ENCODE data around the gene MRC1.

MRC1 gene

GRCh38 chr10:17819836-17820235 lies 10.7 kb downstream of the MRC1 start:
- H3K27me3 ChIP-seq (replicated peaks in 2 of 5; ENCODE audit: control insufficient read depth in 4 of 5, insufficient read depth in 5 of 5, low read length in 4 of 5) = no peaks in the 10 kb centered on the region
- no peaks in the 10 kb centered on the region for H3K9me3 ChIP-seq (ENCODE audit: control extremely low read depth in 1 of 5, control insufficient read depth in 4 of 5, insufficient read depth in 2 of 5, low read depth in 1 of 5, low read length in 4 of 5)
- no peak overlapping the region for H3K27ac ChIP-seq (ENCODE audit: insufficient read depth in 1 of 2, low read depth in 1 of 2, low read length in 2 of 2, poor library complexity in 1 of 2, severe bottlenecking in 2 of 2)
- WGBS (ENCODE audit: insufficient coverage) = 90% methylated on average over 5 of the region's 7 CpGs
- H3K36me3 ChIP-seq (ENCODE audit: control insufficient read depth in 4 of 4, insufficient read depth in 4 of 4, low read length in 3 of 4) = no peaks in the 10 kb centered on the region
- H3K4me1 ChIP-seq (ENCODE audit: control extremely low read depth in 1 of 4, control insufficient read depth in 4 of 4, insufficient read depth in 4 of 4, low read length in 3 of 4) = peaks cover 0 to 7% (median 0%) of the 10 kb centered on the region in 4 experiments
- POLR2A ChIA-PET = no interaction called here
- no peak for DNase-seq
- no peak overlapping the region for H3K4me3 ChIP-seq (ENCODE audit: control insufficient read depth in 1 of 7, extremely low read depth in 1 of 7, insufficient read depth in 4 of 7, low read depth in 2 of 7, low read length in 6 of 7)
- CTCF ChIA-PET = no interaction called here

GRCh38 chr10:17820943-17821342 lies 11.8 kb downstream of the MRC1 start:
- H3K9me3 ChIP-seq (ENCODE audit: control extremely low read depth in 1 of 5, control insufficient read depth in 4 of 5, insufficient read depth in 2 of 5, low read depth in 1 of 5, low read length in 4 of 5) = no peaks in the 10 kb centered on the region
- H3K4me3 ChIP-seq (ENCODE audit: control insufficient read depth in 1 of 7, extremely low read depth in 1 of 7, insufficient read depth in 4 of 7, low read depth in 2 of 7, low read length in 6 of 7) = no peak overlapping the region
- WGBS (ENCODE audit: insufficient coverage) = 100% methylated on average over 2 of the region's 3 CpGs
- CTCF ChIA-PET = interaction anchor here (0.7 to 1.1 kb wide), 4 partner anchors 18 to 993 kb away, joined by 3 read pairs; no protein-coding TSS in a partner anchor
- H3K27ac ChIP-seq (ENCODE audit: insufficient read depth in 1 of 2, low read depth in 1 of 2, low read length in 2 of 2, poor library complexity in 1 of 2, severe bottlenecking in 2 of 2) = no peak overlapping the region
- no peak for DNase-seq
- H3K36me3 ChIP-seq (ENCODE audit: control insufficient read depth in 4 of 4, insufficient read depth in 4 of 4, low read length in 3 of 4) = no peaks in the 10 kb centered on the region
- H3K4me1 ChIP-seq (ENCODE audit: control extremely low read depth in 1 of 4, control insufficient read depth in 4 of 4, insufficient read depth in 4 of 4, low read length in 3 of 4) = peaks cover 0 to 3% (median 0%) of the 10 kb centered on the region in 4 experiments
- POLR2A ChIA-PET = interaction anchor here (0.7 kb wide), 1 partner anchor 12 kb away, joined by 5 read pairs; the partner anchor contains the start of gene MRC1
- H3K27me3 ChIP-seq (replicated peaks in 2 of 5; ENCODE audit: control insufficient read depth in 4 of 5, insufficient read depth in 5 of 5, low read length in 4 of 5) = no peaks in the 10 kb centered on the region

GRCh38 chr10:17821893-17822292 lies 12.7 kb downstream of the MRC1 start:
- Histone ChIP-seq H3K27ac (ENCODE audit: insufficient read depth in 1 of 2, low read depth in 1 of 2, low read length in 2 of 2, poor library complexity in 1 of 2, severe bottlenecking in 2 of 2) (no peak overlapping the region), H3K4me1 (ENCODE audit: control extremely low read depth in 1 of 4, control insufficient read depth in 4 of 4, insufficient read depth in 4 of 4, low read length in 3 of 4) (peaks cover 0 to 3% (median 0%) of the 10 kb centered on the region in 4 experiments), H3K36me3 (ENCODE audit: control insufficient read depth in 4 of 4, insufficient read depth in 4 of 4, low read length in 3 of 4) (no peaks in the 10 kb centered on the region), H3K27me3 (replicated peaks in 2 of 5; ENCODE audit: control insufficient read depth in 4 of 5, insufficient read depth in 5 of 5, low read length in 4 of 5) (no peaks in the 10 kb centered on the region), H3K9me3 (ENCODE audit: control extremely low read depth in 1 of 5, control insufficient read depth in 4 of 5, insufficient read depth in 2 of 5, low read depth in 1 of 5, low read length in 4 of 5) (no peaks in the 10 kb centered on the region), H3K4me3 (ENCODE audit: control insufficient read depth in 1 of 7, extremely low read depth in 1 of 7, insufficient read depth in 4 of 7, low read depth in 2 of 7, low read length in 6 of 7) (no peak overlapping the region)
- ChIA-PET CTCF (interaction anchor here (0.8 to 1.1 kb wide), 3 partner anchors 17 to 994 kb away, joined by 3 read pairs; no protein-coding TSS in a partner anchor), POLR2A (no interaction called here)
- no peak for DNase-seq
- no CpG with 5 or more reads among the region's 1 CpG for WGBS (ENCODE audit: insufficient coverage)

GRCh38 chr10:17831341-17831740 lies 22.2 kb downstream of the MRC1 start:
- no peaks in the 10 kb centered on the region for H3K9me3 ChIP-seq (ENCODE audit: control extremely low read depth in 1 of 5, control insufficient read depth in 4 of 5, insufficient read depth in 2 of 5, low read depth in 1 of 5, low read length in 4 of 5)
- ChIA-PET CTCF (no interaction called here), POLR2A (interaction anchor here (0.6 kb wide), 1 partner anchor 25 kb away, joined by 3 read pairs; no protein-coding TSS in a partner anchor)
- H3K27me3 ChIP-seq (replicated peaks in 2 of 5; ENCODE audit: control insufficient read depth in 4 of 5, insufficient read depth in 5 of 5, low read length in 4 of 5) = no peaks in the 10 kb centered on the region
- H3K27ac ChIP-seq (ENCODE audit: insufficient read depth in 1 of 2, low read depth in 1 of 2, low read length in 2 of 2, poor library complexity in 1 of 2, severe bottlenecking in 2 of 2) = no peak overlapping the region
- H3K4me3 ChIP-seq (ENCODE audit: control insufficient read depth in 1 of 7, extremely low read depth in 1 of 7, insufficient read depth in 4 of 7, low read depth in 2 of 7, low read length in 6 of 7) = no peak overlapping the region
- peaks cover 0 to 5% (median 4%) of the 10 kb centered on the region in 4 experiments for H3K4me1 ChIP-seq (ENCODE audit: control extremely low read depth in 1 of 4, control insufficient read depth in 4 of 4, insufficient read depth in 4 of 4, low read length in 3 of 4)
- no peaks in the 10 kb centered on the region for H3K36me3 ChIP-seq (ENCODE audit: control insufficient read depth in 4 of 4, insufficient read depth in 4 of 4, low read length in 3 of 4)
- no CpG with 5 or more reads among the region's 1 CpG for WGBS (ENCODE audit: insufficient coverage)
- peak in 2 of 3 donors; percentile 45 to 58 for DNase-seq

GRCh38 chr10:17831896-17832295 lies 22.7 kb downstream of the MRC1 start:
- Histone ChIP-seq H3K36me3 (ENCODE audit: control insufficient read depth in 4 of 4, insufficient read depth in 4 of 4, low read length in 3 of 4) (no peaks in the 10 kb centered on the region), H3K27me3 (replicated peaks in 2 of 5; ENCODE audit: control insufficient read depth in 4 of 5, insufficient read depth in 5 of 5, low read length in 4 of 5) (no peaks in the 10 kb centered on the region), H3K9me3 (ENCODE audit: control extremely low read depth in 1 of 5, control insufficient read depth in 4 of 5, insufficient read depth in 2 of 5, low read depth in 1 of 5, low read length in 4 of 5) (no peaks in the 10 kb centered on the region), H3K4me3 (ENCODE audit: control insufficient read depth in 1 of 7, extremely low read depth in 1 of 7, insufficient read depth in 4 of 7, low read depth in 2 of 7, low read length in 6 of 7) (no peak overlapping the region), H3K27ac (ENCODE audit: insufficient read depth in 1 of 2, low read depth in 1 of 2, low read length in 2 of 2, poor library complexity in 1 of 2, severe bottlenecking in 2 of 2) (no peak overlapping the region), H3K4me1 (ENCODE audit: control extremely low read depth in 1 of 4, control insufficient read depth in 4 of 4, insufficient read depth in 4 of 4, low read length in 3 of 4) (peaks cover 2 to 7% (median 5%) of the 10 kb centered on the region in 4 experiments)
- DNase-seq = no peak
- 95% methylated on average over 5 of the region's 6 CpGs for WGBS (ENCODE audit: insufficient coverage)
- ChIA-PET CTCF (no interaction called here), POLR2A (no interaction called here)

GRCh38 chr10:17833656-17834055 lies 24.5 kb downstream of the MRC1 start:
- Histone ChIP-seq H3K4me1 (ENCODE audit: control extremely low read depth in 1 of 4, control insufficient read depth in 4 of 4, insufficient read depth in 4 of 4, low read length in 3 of 4) (peaks cover 7 to 20% (median 15%) of the 10 kb centered on the region in 4 experiments), H3K36me3 (ENCODE audit: control insufficient read depth in 4 of 4, insufficient read depth in 4 of 4, low read length in 3 of 4) (no peaks in the 10 kb centered on the region), H3K9me3 (ENCODE audit: control extremely low read depth in 1 of 5, control insufficient read depth in 4 of 5, insufficient read depth in 2 of 5, low read depth in 1 of 5, low read length in 4 of 5) (no peaks in the 10 kb centered on the region), H3K4me3 (ENCODE audit: control insufficient read depth in 1 of 7, extremely low read depth in 1 of 7, insufficient read depth in 4 of 7, low read depth in 2 of 7, low read length in 6 of 7) (no peak overlapping the region), H3K27ac (ENCODE audit: insufficient read depth in 1 of 2, low read depth in 1 of 2, low read length in 2 of 2, poor library complexity in 1 of 2, severe bottlenecking in 2 of 2) (no peak overlapping the region), H3K27me3 (replicated peaks in 2 of 5; ENCODE audit: control insufficient read depth in 4 of 5, insufficient read depth in 5 of 5, low read length in 4 of 5) (no peaks in the 10 kb centered on the region)
- no peak for DNase-seq
- 100% methylated on average over 4 of the region's 6 CpGs for WGBS (ENCODE audit: insufficient coverage)
- ChIA-PET CTCF (interaction anchor here (1.3 to 2.0 kb wide), 2 partner anchors 8 to 12 kb away, joined by 4 to 6 read pairs; no protein-coding TSS in a partner anchor), POLR2A (no interaction called here)

- WGBS (ENCODE audit: insufficient coverage) = 100% methylated on average over 1 of the region's 1 CpG
- no peak for DNase-seq
- no peaks in the 10 kb centered on the region for H3K36me3 ChIP-seq (ENCODE audit: control insufficient read depth in 4 of 4, insufficient read depth in 4 of 4, low read length in 3 of 4)
- no peak overlapping the region for H3K27ac ChIP-seq (ENCODE audit: insufficient read depth in 1 of 2, low read depth in 1 of 2, low read length in 2 of 2, poor library complexity in 1 of 2, severe bottlenecking in 2 of 2)
- H3K4me3 ChIP-seq (ENCODE audit: control insufficient read depth in 1 of 7, extremely low read depth in 1 of 7, insufficient read depth in 4 of 7, low read depth in 2 of 7, low read length in 6 of 7) = no peak overlapping the region
- H3K4me1 ChIP-seq (ENCODE audit: control extremely low read depth in 1 of 4, control insufficient read depth in 4 of 4, insufficient read depth in 4 of 4, low read length in 3 of 4) = peaks cover 7 to 20% (median 16%) of the 10 kb centered on the region in 4 experiments
- CTCF ChIA-PET = interaction anchor here (0.7 to 2.0 kb wide), 6 partner anchors 10 to 381 kb away, joined by 3 to 6 read pairs (median 3); no protein-coding TSS in a partner anchor
- POLR2A ChIA-PET = no interaction called here
- H3K27me3 ChIP-seq (replicated peaks in 2 of 5; ENCODE audit: control insufficient read depth in 4 of 5, insufficient read depth in 5 of 5, low read length in 4 of 5) = no peaks in the 10 kb centered on the region
- H3K9me3 ChIP-seq (ENCODE audit: control extremely low read depth in 1 of 5, control insufficient read depth in 4 of 5, insufficient read depth in 2 of 5, low read depth in 1 of 5, low read length in 4 of 5) = no peaks in the 10 kb centered on the region
These were observed 26.5 kb downstream of the MRC1 start for GRCh38 chr10:17835688-17836087.
